Astrocyte (in vitro differentiated cells and primary cell): ENCODE measurements around the gene POU6F2. TPM values are rescaled to one million over a fixed set of nuclear protein-coding genes. Genes with fewer than 3 reads are reported as not detected.
A peak's percentile ranks its signal among the peaks of the same experiment; 100 is the strongest.

ENCODE experiments used
- DNase-seq: peaks from one replicate; pipeline ENCODE4 v3.0.0-alpha.2; 2010; ENCODE audit warnings: low read depth
- FAIRE-seq: peaks from 2 replicates; lab custom pipeline; 2011; peaks lifted over from hg19 to GRCh38; lab: Jason Lieb, UNC
- H2AFZ ChIP-seq: 2 replicates; pipeline ENCODE4 v1.6.0; 2012; ENCODE audit warnings: low read depth, low read length, inconsistent platforms
- H3K27ac ChIP-seq: 2 replicates; pipeline ENCODE4 v1.5.1; 2011; ENCODE audit warnings: low read depth, low read length, inconsistent platforms
- H3K27me3 ChIP-seq: 2 replicates; pipeline ENCODE4 v1.6.0; 2011; ENCODE audit warnings: low read length, inconsistent platforms; ENCODE audit not compliant: insufficient read depth
- H3K36me3 ChIP-seq: 2 replicates; pipeline ENCODE4 v1.5.1; 2011; ENCODE audit warnings: low read length, inconsistent platforms; ENCODE audit not compliant: insufficient read depth
- H3K4me1 ChIP-seq: 2 replicates; pipeline ENCODE4 v1.5.1; 2011; ENCODE audit warnings: low read length, inconsistent platforms; ENCODE audit not compliant: insufficient read depth
- H3K4me2 ChIP-seq: 2 replicates; pipeline ENCODE4 v1.6.0; 2012; ENCODE audit warnings: low read length, inconsistent platforms
- H3K4me3 ChIP-seq: 2 replicates; pipeline ENCODE4 v1.5.1; 2011; ENCODE audit warnings: low read depth, mild to moderate bottlenecking, low read length, inconsistent platforms; ENCODE audit not compliant: insufficient read depth
- H3K79me2 ChIP-seq: 2 replicates; pipeline ENCODE4 v1.6.0; 2012; ENCODE audit warnings: mild to moderate bottlenecking, low read length, inconsistent platforms; ENCODE audit not compliant: insufficient read depth
- H3K9ac ChIP-seq: 2 replicates; pipeline ENCODE4 v1.6.0; 2012; ENCODE audit warnings: mild to moderate bottlenecking, low read length, inconsistent platforms
- H3K9me3 ChIP-seq: 2 replicates; pipeline ENCODE4 v1.5.1; 2012; ENCODE audit warnings: low read depth, mild to moderate bottlenecking, low read length, inconsistent platforms; ENCODE audit not compliant: insufficient read depth
- H4K20me1 ChIP-seq: 2 replicates; pipeline ENCODE4 v1.6.0; 2012; ENCODE audit warnings: low read length, inconsistent platforms; ENCODE audit not compliant: insufficient read depth
- H3K27ac Mint-ChIP-seq: one replicate; pipeline ENCODE4 v1.8.0; 2021; ENCODE audit warnings: mild to moderate bottlenecking, mixed read lengths; ENCODE audit not compliant: unreplicated experiment
- H3K27me3 Mint-ChIP-seq: one replicate; pipeline ENCODE4 v1.8.0; 2021; ENCODE audit warnings: low read depth, mixed read lengths; ENCODE audit not compliant: unreplicated experiment
- H3K36me3 Mint-ChIP-seq: one replicate; pipeline ENCODE4 v1.8.0; 2021; ENCODE audit warnings: low read depth, mixed read lengths; ENCODE audit not compliant: unreplicated experiment
- H3K4me1 Mint-ChIP-seq: one replicate; pipeline ENCODE4 v1.8.0; 2021; ENCODE audit warnings: low read depth, mixed read lengths; ENCODE audit not compliant: unreplicated experiment
- H3K4me3 Mint-ChIP-seq: one replicate; pipeline ENCODE4 v1.8.0; 2021; ENCODE audit warnings: mild to moderate bottlenecking, moderate library complexity, mixed read lengths; ENCODE audit not compliant: unreplicated experiment
- H3K9me3 Mint-ChIP-seq: one replicate; pipeline ENCODE4 v1.8.0; 2021; ENCODE audit warnings: mild to moderate bottlenecking, mixed read lengths; ENCODE audit not compliant: unreplicated experiment
- EZH2 ChIP-seq: IDR thresholded peaks from 2 replicates; pipeline ENCODE4 v1.6.1; 2012; ENCODE audit warnings: mild to moderate bottlenecking, low read length, inconsistent platforms; ENCODE audit not compliant: insufficient read depth
- total RNA-seq: library from RNA; stranded (reverse); gene quantifications from 2 replicates; pipeline ENCODE4 v1.2.1, GENCODE V29; 2021
- TF ChIP-seq, protein P1 (sequence below): IDR thresholded peaks from 2 replicates; pipeline ENCODE4 v1.5.1; 2011; ENCODE audit warnings: low read depth, mild to moderate bottlenecking, inconsistent platforms, low read length, moderate library complexity; ENCODE audit not compliant: insufficient read depth

POU6F2 gene
- total RNA-seq, 1 donor from 2014 or later, result 0.45 TPM

DNA sequence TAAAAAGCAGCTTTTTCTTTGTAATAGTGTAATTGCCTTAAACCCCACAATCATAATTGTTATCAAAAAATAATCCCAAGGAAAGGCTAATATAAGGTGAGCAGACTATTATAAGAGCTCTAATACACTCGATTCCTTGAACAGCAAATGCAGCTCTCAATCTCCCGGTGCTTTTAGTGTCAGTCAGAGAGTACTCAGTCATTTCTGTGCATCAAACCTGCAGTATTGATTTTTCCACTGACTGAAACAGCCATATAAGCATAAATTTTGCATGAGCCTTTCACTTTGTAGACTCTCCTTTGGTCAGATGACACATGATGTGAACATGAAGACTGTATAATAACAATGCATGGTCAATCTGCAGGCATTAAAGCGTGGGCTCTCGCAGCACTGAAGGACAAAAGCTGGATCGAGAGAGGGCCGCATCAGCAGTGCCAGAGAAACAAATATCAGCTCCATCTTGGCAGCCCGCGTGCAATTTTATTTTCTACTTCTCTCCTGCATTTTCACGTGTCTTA, 272.0 kb downstream of the POU6F2 start:
- Histone ChIP-seq H3K4me1 (peaks cover 9% of the 10 kb centered on the region), H3K9ac (no peak overlapping the region), H3K4me2 (no peak overlapping the region), H3K79me2 (no peaks in the 10 kb centered on the region), H2AFZ (no peak overlapping the region), H3K9me3 (no peaks in the 10 kb centered on the region), H3K4me3 (no peak overlapping the region), H4K20me1 (no peaks in the 10 kb centered on the region), H3K27me3 (no peaks in the 10 kb centered on the region), H3K27ac (no peak overlapping the region), H3K36me3 (no peaks in the 10 kb centered on the region)
- Mint-ChIP-seq H3K27me3 (no peaks in the 10 kb centered on the region), H3K4me1 (peaks cover 58% of the 10 kb centered on the region), H3K27ac (no peak overlapping the region), H3K36me3 (no peaks in the 10 kb centered on the region), H3K9me3 (no peaks in the 10 kb centered on the region), H3K4me3 (no peak overlapping the region)
- FAIRE-seq (no peak), DNase-seq (no peak)
- TF ChIP-seq, protein P1, sequence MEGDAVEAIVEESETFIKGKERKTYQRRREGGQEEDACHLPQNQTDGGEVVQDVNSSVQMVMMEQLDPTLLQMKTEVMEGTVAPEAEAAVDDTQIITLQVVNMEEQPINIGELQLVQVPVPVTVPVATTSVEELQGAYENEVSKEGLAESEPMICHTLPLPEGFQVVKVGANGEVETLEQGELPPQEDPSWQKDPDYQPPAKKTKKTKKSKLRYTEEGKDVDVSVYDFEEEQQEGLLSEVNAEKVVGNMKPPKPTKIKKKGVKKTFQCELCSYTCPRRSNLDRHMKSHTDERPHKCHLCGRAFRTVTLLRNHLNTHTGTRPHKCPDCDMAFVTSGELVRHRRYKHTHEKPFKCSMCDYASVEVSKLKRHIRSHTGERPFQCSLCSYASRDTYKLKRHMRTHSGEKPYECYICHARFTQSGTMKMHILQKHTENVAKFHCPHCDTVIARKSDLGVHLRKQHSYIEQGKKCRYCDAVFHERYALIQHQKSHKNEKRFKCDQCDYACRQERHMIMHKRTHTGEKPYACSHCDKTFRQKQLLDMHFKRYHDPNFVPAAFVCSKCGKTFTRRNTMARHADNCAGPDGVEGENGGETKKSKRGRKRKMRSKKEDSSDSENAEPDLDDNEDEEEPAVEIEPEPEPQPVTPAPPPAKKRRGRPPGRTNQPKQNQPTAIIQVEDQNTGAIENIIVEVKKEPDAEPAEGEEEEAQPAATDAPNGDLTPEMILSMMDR, result no peak
- no peak for TF ChIP-seq EZH2

DNA sequence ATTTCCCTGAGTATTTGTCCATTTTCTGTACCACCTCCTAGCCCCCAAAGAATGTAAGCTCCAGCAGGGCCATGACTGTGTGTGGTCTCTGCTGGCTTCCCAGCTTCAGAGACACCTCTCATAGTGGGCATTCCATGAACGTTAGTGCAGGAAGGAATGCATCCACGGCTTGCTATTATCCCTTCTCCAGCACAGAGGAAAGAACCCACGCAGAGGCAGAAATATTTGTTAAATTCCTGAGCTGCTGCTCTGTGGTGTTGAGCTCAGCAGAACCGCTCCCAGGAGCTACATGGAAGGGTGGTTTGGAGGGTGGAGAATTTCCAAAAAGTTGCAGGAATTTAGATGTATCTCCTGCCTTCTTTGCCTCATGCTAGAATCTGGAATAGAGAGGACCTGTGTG, 275.2 kb downstream of the POU6F2 start:
- Histone ChIP-seq H3K4me3 (no peak overlapping the region), H3K9me3 (no peaks in the 10 kb centered on the region), H3K27ac (no peak overlapping the region), H2AFZ (no peak overlapping the region), H3K36me3 (no peaks in the 10 kb centered on the region), H3K27me3 (no peaks in the 10 kb centered on the region), H3K4me1 (peaks cover 9% of the 10 kb centered on the region), H4K20me1 (no peaks in the 10 kb centered on the region), H3K9ac (no peak overlapping the region), H3K4me2 (peak overlapping the region; percentile 50), H3K79me2 (no peaks in the 10 kb centered on the region)
- Mint-ChIP-seq H3K4me1 (peaks cover 57% of the 10 kb centered on the region), H3K4me3 (no peak overlapping the region), H3K9me3 (no peaks in the 10 kb centered on the region), H3K27me3 (no peaks in the 10 kb centered on the region), H3K27ac (peak overlapping the region; percentile 92), H3K36me3 (no peaks in the 10 kb centered on the region)
- DNase-seq, result peak; percentile 46
- FAIRE-seq, result no peak
- no peak for TF ChIP-seq EZH2
- TF ChIP-seq, protein P1, result no peak

DNA sequence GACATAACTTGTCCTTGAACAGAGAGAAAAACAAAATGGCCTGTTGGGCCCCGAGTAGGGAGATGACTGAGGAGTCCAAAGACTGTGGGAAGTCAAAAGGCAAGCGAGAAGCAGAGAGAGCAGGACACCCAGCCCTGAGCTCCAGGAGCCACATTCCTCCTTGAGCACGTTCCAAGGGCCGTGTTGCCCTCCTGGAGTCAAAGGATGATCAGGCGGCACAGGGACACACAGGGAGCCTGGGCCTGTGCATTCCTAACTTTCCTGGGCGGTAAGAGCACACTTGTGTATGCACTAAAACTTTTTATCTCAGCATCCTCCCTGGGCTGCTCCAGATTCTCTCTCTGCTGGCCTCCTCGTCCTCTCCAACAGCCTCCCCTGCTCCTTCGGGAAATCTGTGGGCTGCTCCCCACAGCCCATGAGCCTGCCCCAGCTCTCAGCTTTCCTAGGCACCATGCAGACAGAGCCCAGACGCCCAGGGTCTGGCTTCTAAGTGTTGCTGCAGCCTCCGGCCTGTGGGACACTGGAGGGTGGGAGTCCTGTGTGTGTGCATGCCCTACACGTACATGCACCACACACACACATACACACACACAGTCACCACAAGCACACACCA, 281.8 kb downstream of the POU6F2 start:
- Mint-ChIP-seq H3K36me3 (no peaks in the 10 kb centered on the region), H3K27ac (no peak overlapping the region), H3K9me3 (peaks cover 1% of the 10 kb centered on the region), H3K27me3 (peaks cover 1% of the 10 kb centered on the region), H3K4me3 (no peak overlapping the region), H3K4me1 (no peaks in the 10 kb centered on the region)
- H3K9ac ChIP-seq, result no peak overlapping the region
- DNase-seq (no peak), FAIRE-seq (no peak)
- TF ChIP-seq, protein P1, result no peak
- no peak for TF ChIP-seq EZH2
- H3K9me3 ChIP-seq, result peaks cover 3% of the 10 kb centered on the region
- H3K79me2 ChIP-seq, result no peaks in the 10 kb centered on the region
- no peak overlapping the region for H3K4me3 ChIP-seq
- no peaks in the 10 kb centered on the region for H3K27me3 ChIP-seq
- no peak overlapping the region for H2AFZ ChIP-seq
- no peaks in the 10 kb centered on the region for H4K20me1 ChIP-seq
- H3K36me3 ChIP-seq, result no peaks in the 10 kb centered on the region
- no peaks in the 10 kb centered on the region for H3K4me1 ChIP-seq
- H3K4me2 ChIP-seq, result no peak overlapping the region
- H3K27ac ChIP-seq, result no peak overlapping the region
